Osteocyte (in vitro differentiated cells): ENCODE data around the gene TP53BP2. TPM values are rescaled to one million over a fixed set of nuclear protein-coding genes. Genes with fewer than 3 reads are reported as not detected.
A peak's percentile ranks its signal among the peaks of the same experiment; 100 is the strongest.

Source experiments
- DNase-seq: peaks from one replicate; pipeline ENCODE4 v3.0.0; 2021; ENCODE audit warnings: mixed read lengths; ENCODE audit not compliant: unreplicated experiment; ENCODE audit errors: extremely low spot score
- H3K27ac Mint-ChIP-seq: one replicate; pipeline ENCODE4 v1.8.0; 2021; ENCODE audit warnings: mild to moderate bottlenecking, mixed read lengths; ENCODE audit not compliant: unreplicated experiment
- H3K27me3 Mint-ChIP-seq: one replicate; pipeline ENCODE4 v1.8.0; 2021; ENCODE audit warnings: mixed read lengths; ENCODE audit not compliant: unreplicated experiment
- H3K36me3 Mint-ChIP-seq: one replicate; pipeline ENCODE4 v1.8.0; 2021; ENCODE audit warnings: mixed read lengths; ENCODE audit not compliant: unreplicated experiment
- H3K4me1 Mint-ChIP-seq: one replicate; pipeline ENCODE4 v1.8.0; 2021; ENCODE audit warnings: mixed read lengths; ENCODE audit not compliant: unreplicated experiment
- H3K4me3 Mint-ChIP-seq: one replicate; pipeline ENCODE4 v1.8.0; 2021; ENCODE audit warnings: mild to moderate bottlenecking, moderate library complexity, mixed read lengths; ENCODE audit not compliant: unreplicated experiment
- H3K9me3 Mint-ChIP-seq: one replicate; pipeline ENCODE4 v1.8.0; 2021; ENCODE audit warnings: mixed read lengths; ENCODE audit not compliant: unreplicated experiment
- CTCF ChIP-seq: fragments of 200-600 bp; sonication (generic); IDR thresholded peaks from 2 replicates; pipeline ENCODE4 v1.5.0; 2021; ENCODE audit warnings: antibody characterized with exemption, mild to moderate bottlenecking, moderate library complexity
- total RNA-seq: library from RNA; stranded (reverse); gene quantifications from 2 replicates; pipeline ENCODE4 v1.2.1, GENCODE V29; 2021

TP53BP2 gene
- total RNA-seq, 1 donor from 2014 or later = 58.7 TPM

GRCh38 chr1:223771469-223771813, 74.3 kb downstream of the TP53BP2 start:
- H3K4me1 Mint-ChIP-seq = peaks cover 47% of the 10 kb centered on the region
- peak overlapping the region; percentile 5 for H3K4me3 Mint-ChIP-seq
- H3K27me3 Mint-ChIP-seq = no peaks in the 10 kb centered on the region
- TF ChIP-seq CTCF = no peak
- no peaks in the 10 kb centered on the region for H3K9me3 Mint-ChIP-seq
- H3K27ac Mint-ChIP-seq = peak overlapping the region; percentile 87
- DNase-seq = no peak
- H3K36me3 Mint-ChIP-seq = peaks cover 32% of the 10 kb centered on the region

DNA sequence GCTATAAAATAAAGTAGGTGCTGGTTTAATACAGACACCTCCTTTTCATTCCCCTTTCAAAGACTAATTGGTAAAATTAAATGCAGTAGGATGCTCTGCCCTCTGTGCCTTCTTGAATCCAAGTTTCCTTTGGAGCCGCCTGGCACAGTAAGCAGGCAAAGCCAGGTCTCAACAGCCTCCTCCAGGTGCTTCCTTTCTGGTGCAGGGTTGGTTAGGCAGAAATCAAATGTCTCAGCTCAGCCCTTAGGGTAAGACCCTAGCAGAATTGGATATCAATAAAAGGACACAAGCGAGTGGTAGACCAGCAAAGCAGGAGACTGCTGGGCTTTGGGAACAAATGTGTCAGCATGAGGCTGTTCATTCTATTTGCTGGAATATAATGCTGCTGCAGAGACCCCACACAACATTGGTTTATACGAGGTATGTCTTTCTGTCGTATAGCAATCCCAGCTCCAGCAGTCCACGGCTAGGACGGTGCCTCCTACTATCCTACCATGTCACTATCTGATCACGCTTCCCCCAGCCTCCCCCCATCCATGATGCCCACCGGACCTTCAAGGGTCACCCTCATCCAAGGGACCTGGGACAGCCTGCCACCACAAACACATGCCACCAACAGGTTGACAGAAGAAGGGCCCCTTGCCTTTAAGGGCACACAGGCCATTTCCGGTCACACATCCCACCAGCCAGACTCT, 75.0 kb downstream of the TP53BP2 start:
- Mint-ChIP-seq H3K4me1 (peaks cover 40% of the 10 kb centered on the region), H3K27ac (peak overlapping the region; percentile 87), H3K36me3 (peaks cover 31% of the 10 kb centered on the region), H3K27me3 (no peaks in the 10 kb centered on the region), H3K9me3 (no peaks in the 10 kb centered on the region), H3K4me3 (no peak overlapping the region)
- peak; percentile 73 for DNase-seq
- no peak for TF ChIP-seq CTCF

DNA sequence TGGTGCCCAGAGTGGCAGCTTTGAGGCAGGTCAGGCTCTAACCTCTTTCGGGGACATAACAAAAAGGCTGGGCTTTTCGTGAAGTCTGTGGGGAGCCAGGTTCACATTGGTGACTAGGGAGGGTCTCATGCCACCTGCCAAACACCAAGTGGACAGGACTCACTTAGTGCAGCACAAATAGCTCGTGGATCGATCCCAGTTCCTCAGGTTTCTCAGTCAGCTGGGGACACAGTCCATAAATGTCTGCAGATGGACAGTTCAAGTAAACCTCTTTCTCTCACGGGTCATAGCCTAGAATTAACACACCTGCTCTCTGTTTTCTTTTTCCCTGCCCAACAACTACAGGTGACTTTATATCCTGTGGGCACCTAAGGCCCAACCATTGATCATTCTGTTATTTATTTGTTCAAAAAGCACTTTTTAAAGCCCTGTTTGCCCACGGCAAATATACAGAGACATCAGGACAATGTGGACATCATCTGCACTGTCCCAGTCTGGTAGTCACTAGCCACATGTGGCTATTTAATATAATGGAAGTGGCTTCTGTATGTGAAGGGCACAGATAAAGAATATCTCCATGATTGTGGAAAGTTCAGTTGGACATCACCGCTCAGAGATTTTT, 79.9 kb downstream of the TP53BP2 start:
- TF ChIP-seq CTCF = no peak
- Mint-ChIP-seq H3K9me3 (no peaks in the 10 kb centered on the region), H3K4me3 (no peak overlapping the region), H3K27me3 (no peaks in the 10 kb centered on the region), H3K36me3 (peaks cover 35% of the 10 kb centered on the region), H3K4me1 (peaks cover 16% of the 10 kb centered on the region), H3K27ac (no peak overlapping the region)
- DNase-seq = no peak

DNA sequence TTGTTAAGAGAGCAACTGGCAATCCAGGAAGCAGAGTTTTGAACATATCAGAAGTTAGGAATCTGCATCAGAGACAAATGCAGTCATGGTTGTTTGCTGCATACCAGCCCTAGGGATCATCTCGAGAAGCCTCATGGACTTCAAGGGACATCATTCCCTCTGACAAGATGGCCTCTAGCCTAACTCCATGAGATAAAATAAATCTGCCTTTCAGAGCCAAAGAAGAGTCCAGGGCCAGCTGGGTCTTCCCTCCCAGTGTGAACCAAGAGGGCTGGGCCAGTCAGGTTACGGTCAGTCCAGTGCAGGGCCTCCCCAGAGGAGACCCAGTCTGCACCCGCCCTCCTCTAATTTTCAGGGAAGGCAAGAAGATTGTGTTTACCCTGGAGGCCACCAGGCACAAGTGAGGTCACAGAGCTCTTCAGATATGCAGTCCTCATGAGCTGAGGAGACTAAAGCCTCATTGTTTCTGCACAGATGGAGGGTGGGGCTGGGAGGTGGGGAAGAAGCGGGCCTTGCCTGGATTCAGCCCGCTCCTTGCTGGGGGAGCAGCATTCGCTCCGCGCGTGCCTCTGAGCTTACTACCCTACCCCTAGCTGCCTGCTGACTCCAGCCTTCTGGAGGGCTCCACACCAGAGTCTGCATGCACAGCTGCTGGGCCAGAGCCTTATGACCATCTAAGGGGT, 80.6 kb downstream of the TP53BP2 start:
- Mint-ChIP-seq H3K36me3 (peaks cover 35% of the 10 kb centered on the region), H3K27ac (peak overlapping the region; percentile 34), H3K4me1 (peaks cover 10% of the 10 kb centered on the region), H3K27me3 (no peaks in the 10 kb centered on the region), H3K4me3 (no peak overlapping the region), H3K9me3 (no peaks in the 10 kb centered on the region)
- DNase-seq = no peak
- no peak for TF ChIP-seq CTCF

GRCh38 chr1:223763881-223764280, 81.9 kb downstream of the TP53BP2 start:
- TF ChIP-seq CTCF = no peak
- Mint-ChIP-seq H3K36me3 (peaks cover 35% of the 10 kb centered on the region), H3K9me3 (no peaks in the 10 kb centered on the region), H3K27ac (no peak overlapping the region), H3K4me3 (no peak overlapping the region), H3K4me1 (peaks cover 8% of the 10 kb centered on the region), H3K27me3 (no peaks in the 10 kb centered on the region)
- DNase-seq = no peak
